ENCODE measurements around the gene SST. TPM values are rescaled to one million over a fixed set of nuclear protein-coding genes. Genes with fewer than 3 reads are reported as not detected.

SST gene
- total RNA-seq, 1 donor from 2014 or later: not detected

- Histone ChIP-seq H3K4me1 (no peaks in the 10 kb centered on the region), H3K27ac (no peak overlapping the region), H3K9me3 (no peaks in the 10 kb centered on the region), H3K36me3 (no peaks in the 10 kb centered on the region), H3K4me3 (no peak overlapping the region), H3K27me3 (no peaks in the 10 kb centered on the region)
- TF ChIP-seq CTCF (IDR thresholded peaks at IDR 0.05): no peak
- no peak for DNase-seq (ENCODE audit: low spot score in 2 of 2)
- intact Hi-C loops (cut with DNase I): no loop called here
These were observed 30.1 kb downstream of the SST start for GRCh38 chr3:187639927-187640568.

- Histone ChIP-seq H3K36me3 (no peaks in the 10 kb centered on the region), H3K27ac (no peak overlapping the region), H3K9me3 (no peaks in the 10 kb centered on the region), H3K4me3 (no peak overlapping the region), H3K4me1 (no peaks in the 10 kb centered on the region), H3K27me3 (no peaks in the 10 kb centered on the region)
- TF ChIP-seq CTCF (IDR thresholded peaks at IDR 0.05): no peak
- intact Hi-C loops (cut with DNase I): no loop called here
- DNase-seq (ENCODE audit: low spot score in 2 of 2): no peak
These were observed 33.7 kb downstream of the SST start for GRCh38 chr3:187636528-187636927.

GRCh38 chr3:187630404-187630803 is 39.8 kb downstream of the SST start:
- intact Hi-C loops (cut with DNase I): no loop called here
- Histone ChIP-seq H3K4me3 (no peak overlapping the region), H3K27ac (no peak overlapping the region), H3K9me3 (no peaks in the 10 kb centered on the region), H3K36me3 (no peaks in the 10 kb centered on the region), H3K27me3 (no peaks in the 10 kb centered on the region), H3K4me1 (no peaks in the 10 kb centered on the region)
- DNase-seq (ENCODE audit: low spot score in 2 of 2): no peak
- TF ChIP-seq CTCF (IDR thresholded peaks at IDR 0.05): no peak

- intact Hi-C loops (cut with DNase I): no loop called here
- H3K4me3 ChIP-seq: no peak overlapping the region
These were observed 40.5 kb downstream of the SST start for GRCh38 chr3:187629711-187630110.

GRCh38 chr3:187628169-187628568 is 42.0 kb downstream of the SST start:
- Histone ChIP-seq H3K36me3 (no peaks in the 10 kb centered on the region), H3K4me3 (no peak overlapping the region), H3K4me1 (no peaks in the 10 kb centered on the region), H3K27ac (no peak overlapping the region), H3K9me3 (no peaks in the 10 kb centered on the region), H3K27me3 (no peaks in the 10 kb centered on the region)
- intact Hi-C loops (cut with DNase I): no loop called here
- DNase-seq (ENCODE audit: low spot score in 2 of 2): no peak
- no peak for TF ChIP-seq CTCF (IDR thresholded peaks at IDR 0.05)

More at GRCh38 chr3:187629711-187630110, 40.5 kb downstream of the SST start:
- no peaks in the 10 kb centered on the region for H3K27me3 ChIP-seq
- H3K9me3 ChIP-seq: no peaks in the 10 kb centered on the region
- H3K4me1 ChIP-seq: no peaks in the 10 kb centered on the region
- H3K27ac ChIP-seq: no peak overlapping the region
- no peaks in the 10 kb centered on the region for H3K36me3 ChIP-seq
- DNase-seq (ENCODE audit: low spot score in 2 of 2): no peak
- no peak for TF ChIP-seq CTCF (IDR thresholded peaks at IDR 0.05)

- Histone ChIP-seq H3K4me3 (no peak overlapping the region), H3K36me3 (no peaks in the 10 kb centered on the region), H3K27ac (no peak overlapping the region), H3K27me3 (no peaks in the 10 kb centered on the region), H3K9me3 (no peaks in the 10 kb centered on the region), H3K4me1 (no peaks in the 10 kb centered on the region)
- intact Hi-C loops (cut with DNase I): no loop called here
- TF ChIP-seq CTCF (IDR thresholded peaks at IDR 0.05): no peak
- DNase-seq (ENCODE audit: low spot score in 2 of 2): no peak
These were observed 43.6 kb downstream of the SST start for GRCh38 chr3:187626581-187626980.

All from ascending aorta (tissue), 2 donors.